Mononuclear cell (primary cell): Measurements from ENCODE around the gene GAGE12F. TPM values are rescaled to one million over a fixed set of nuclear protein-coding genes. Genes with fewer than 3 reads are reported as not detected.
"Not testable (repeated sequence)": the region's sequence is repeated elsewhere in the genome, so short reads cannot be mapped to it uniquely, and the experiment has no call there.

Source experiments
- H3K27me3 ChIP-seq: 2 replicates; pipeline ENCODE4 v1.6.0; 2011; ENCODE audit warnings: low read length, control low read depth; ENCODE audit not compliant: insufficient read depth
- H3K4me1 ChIP-seq: 2 replicates; pipeline ENCODE4 v1.5.1; 2011; ENCODE audit warnings: mild to moderate bottlenecking, low read length, control low read depth; ENCODE audit not compliant: insufficient read depth
- H3K4me3 ChIP-seq: 2 replicates; pipeline ENCODE4 v1.5.1; 2011; ENCODE audit warnings: mild to moderate bottlenecking, low read length, moderate library complexity
- H3K9me3 ChIP-seq: 2 replicates; pipeline ENCODE4 v1.5.1; 2011; ENCODE audit warnings: low read depth, mild to moderate bottlenecking, control low read depth, low read length
- total RNA-seq: library from RNA; depleted of rRNA; stranded (reverse); fragments of >200 nt; gene quantifications from one replicate; pipeline ENCODE4 v1.2.3, GENCODE V29; 2012

The GAGE12F gene, protein sequence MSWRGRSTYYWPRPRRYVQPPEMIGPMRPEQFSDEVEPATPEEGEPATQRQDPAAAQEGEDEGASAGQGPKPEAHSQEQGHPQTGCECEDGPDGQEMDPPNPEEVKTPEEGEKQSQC
- not detected for total RNA-seq

GRCh38 chrX:49560542-49560941 is at the start of gene GAGE12F:
GAGE12F (plus strand) TSS chrX:49560842; CDS start chrX:49561997, 1,155 bp downstream.
- not testable (repeated sequence) for H3K4me1 ChIP-seq, H3K4me3 ChIP-seq, H3K9me3 ChIP-seq, H3K27me3 ChIP-seq

DNA sequence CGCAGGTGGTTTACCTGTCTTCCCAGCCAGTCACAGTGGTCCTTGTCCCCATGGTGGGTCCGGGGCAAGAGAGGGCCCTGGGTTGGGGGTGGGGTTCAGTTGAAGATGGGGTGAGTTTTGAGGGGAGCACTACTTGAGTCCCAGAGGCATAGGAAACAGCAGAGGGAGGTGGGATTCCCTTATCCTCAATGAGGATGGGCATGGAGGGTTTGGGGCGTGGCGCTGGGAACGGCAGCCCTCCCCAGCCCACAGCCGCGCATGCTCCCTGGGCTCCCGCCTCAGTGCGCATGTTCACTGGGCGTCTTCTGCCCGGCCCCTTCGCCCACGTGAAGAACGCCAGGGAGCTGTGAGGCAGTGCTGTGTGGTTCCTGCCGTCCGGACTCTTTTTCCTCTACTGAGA is 28.8 kb upstream of the GAGE12F start, which contains the start of gene GAGE12C:
GAGE12C (plus strand) TSS at position 301 of the 400 bp plus-strand sequence. CDS start 1,155 bp downstream, outside the sequence.
- not testable (repeated sequence) for H3K9me3 ChIP-seq, H3K4me1 ChIP-seq, H3K27me3 ChIP-seq, H3K4me3 ChIP-seq

DNA sequence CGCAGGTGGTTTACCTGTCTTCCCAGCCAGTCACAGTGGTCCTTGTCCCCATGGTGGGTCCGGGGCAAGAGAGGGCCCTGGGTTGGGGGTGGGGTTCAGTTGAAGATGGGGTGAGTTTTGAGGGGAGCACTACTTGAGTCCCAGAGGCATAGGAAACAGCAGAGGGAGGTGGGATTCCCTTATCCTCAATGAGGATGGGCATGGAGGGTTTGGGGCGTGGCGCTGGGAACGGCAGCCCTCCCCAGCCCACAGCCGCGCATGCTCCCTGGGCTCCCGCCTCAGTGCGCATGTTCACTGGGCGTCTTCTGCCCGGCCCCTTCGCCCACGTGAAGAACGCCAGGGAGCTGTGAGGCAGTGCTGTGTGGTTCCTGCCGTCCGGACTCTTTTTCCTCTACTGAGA is 19.2 kb upstream of the GAGE12F start, which contains the start of gene GAGE12D:
GAGE12D (plus strand) TSS at position 301 of the 400 bp plus-strand sequence. CDS start 1,155 bp downstream, outside the sequence.
- H3K27me3 ChIP-seq, H3K9me3 ChIP-seq, H3K4me3 ChIP-seq, H3K4me1 ChIP-seq: not testable (repeated sequence)

DNA sequence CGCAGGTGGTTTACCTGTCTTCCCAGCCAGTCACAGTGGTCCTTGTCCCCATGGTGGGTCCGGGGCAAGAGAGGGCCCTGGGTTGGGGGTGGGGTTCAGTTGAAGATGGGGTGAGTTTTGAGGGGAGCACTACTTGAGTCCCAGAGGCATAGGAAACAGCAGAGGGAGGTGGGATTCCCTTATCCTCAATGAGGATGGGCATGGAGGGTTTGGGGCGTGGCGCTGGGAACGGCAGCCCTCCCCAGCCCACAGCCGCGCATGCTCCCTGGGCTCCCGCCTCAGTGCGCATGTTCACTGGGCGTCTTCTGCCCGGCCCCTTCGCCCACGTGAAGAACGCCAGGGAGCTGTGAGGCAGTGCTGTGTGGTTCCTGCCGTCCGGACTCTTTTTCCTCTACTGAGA is 9.7 kb upstream of the GAGE12F start, which contains the start of gene GAGE12E:
GAGE12E (plus strand) TSS at position 301 of the 400 bp plus-strand sequence. CDS start 1,155 bp downstream, outside the sequence.
- not testable (repeated sequence) for H3K27me3 ChIP-seq, H3K4me3 ChIP-seq, H3K4me1 ChIP-seq, H3K9me3 ChIP-seq

DNA sequence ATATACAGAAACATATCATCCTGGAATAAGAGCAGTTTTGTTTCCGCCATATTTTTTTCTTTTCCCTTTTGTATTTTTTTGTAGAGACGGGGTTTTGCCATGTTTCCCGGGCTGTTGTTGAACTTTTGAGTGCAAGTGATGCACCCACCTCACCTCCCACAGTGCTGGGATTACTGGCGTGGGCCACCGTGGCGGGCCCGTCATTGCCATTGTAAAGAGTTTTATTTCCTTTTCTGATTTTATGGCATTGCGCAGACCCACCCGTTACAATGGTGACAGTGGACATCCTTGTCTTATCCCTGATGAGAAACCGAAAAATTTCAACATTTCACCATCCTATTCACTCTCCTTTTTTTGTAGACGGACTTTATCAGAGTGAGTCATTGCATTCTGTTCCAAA is 8.1 kb downstream of the GAGE12F start:
- H3K27me3 ChIP-seq, H3K4me3 ChIP-seq, H3K4me1 ChIP-seq, H3K9me3 ChIP-seq: not testable (repeated sequence)

DNA sequence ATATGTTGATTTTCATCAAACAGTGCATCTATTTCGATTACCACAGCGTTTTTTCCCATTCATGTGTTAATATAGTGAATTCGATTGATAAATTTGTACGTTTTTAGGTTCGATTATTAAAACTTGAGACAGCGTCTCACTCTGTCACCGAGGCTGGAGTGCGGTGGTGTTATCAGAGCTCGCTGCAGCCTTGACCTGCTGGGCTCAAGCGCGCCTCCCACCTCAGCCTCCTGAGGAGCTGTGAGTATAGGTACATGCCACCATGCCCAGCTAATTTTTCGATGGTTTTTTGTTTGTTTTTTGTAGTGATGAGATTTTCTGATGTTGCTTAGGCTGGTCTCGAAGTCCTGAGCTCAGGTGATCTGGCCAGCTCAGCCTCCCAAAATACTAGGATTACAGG is 8.5 kb downstream of the GAGE12F start:
- not testable (repeated sequence) for H3K9me3 ChIP-seq, H3K4me1 ChIP-seq, H3K27me3 ChIP-seq, H3K4me3 ChIP-seq

DNA sequence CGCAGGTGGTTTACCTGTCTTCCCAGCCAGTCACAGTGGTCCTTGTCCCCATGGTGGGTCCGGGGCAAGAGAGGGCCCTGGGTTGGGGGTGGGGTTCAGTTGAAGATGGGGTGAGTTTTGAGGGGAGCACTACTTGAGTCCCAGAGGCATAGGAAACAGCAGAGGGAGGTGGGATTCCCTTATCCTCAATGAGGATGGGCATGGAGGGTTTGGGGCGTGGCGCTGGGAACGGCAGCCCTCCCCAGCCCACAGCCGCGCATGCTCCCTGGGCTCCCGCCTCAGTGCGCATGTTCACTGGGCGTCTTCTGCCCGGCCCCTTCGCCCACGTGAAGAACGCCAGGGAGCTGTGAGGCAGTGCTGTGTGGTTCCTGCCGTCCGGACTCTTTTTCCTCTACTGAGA is 9.5 kb downstream of the GAGE12F start, which contains the start of gene GAGE12G:
GAGE12G (plus strand) TSS at position 301 of the 400 bp plus-strand sequence. CDS start 1,155 bp downstream, outside the sequence.
- not testable (repeated sequence) for H3K9me3 ChIP-seq, H3K4me1 ChIP-seq, H3K4me3 ChIP-seq, H3K27me3 ChIP-seq

GRCh38 chrX:49579649-49580048 is 19.0 kb downstream of the GAGE12F start, which contains the start of gene GAGE12H:
GAGE12H (plus strand) TSS chrX:49579949; CDS start chrX:49581104, 1,155 bp downstream.
- not testable (repeated sequence) for H3K4me3 ChIP-seq, H3K9me3 ChIP-seq, H3K4me1 ChIP-seq, H3K27me3 ChIP-seq

DNA sequence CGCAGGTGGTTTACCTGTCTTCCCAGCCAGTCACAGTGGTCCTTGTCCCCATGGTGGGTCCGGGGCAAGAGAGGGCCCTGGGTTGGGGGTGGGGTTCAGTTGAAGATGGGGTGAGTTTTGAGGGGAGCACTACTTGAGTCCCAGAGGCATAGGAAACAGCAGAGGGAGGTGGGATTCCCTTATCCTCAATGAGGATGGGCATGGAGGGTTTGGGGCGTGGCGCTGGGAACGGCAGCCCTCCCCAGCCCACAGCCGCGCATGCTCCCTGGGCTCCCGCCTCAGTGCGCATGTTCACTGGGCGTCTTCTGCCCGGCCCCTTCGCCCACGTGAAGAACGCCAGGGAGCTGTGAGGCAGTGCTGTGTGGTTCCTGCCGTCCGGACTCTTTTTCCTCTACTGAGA is 28.6 kb downstream of the GAGE12F start, which contains the start of gene GAGE2A:
GAGE2A (plus strand) TSS at position 301 of the 400 bp plus-strand sequence. CDS start 1,155 bp downstream, outside the sequence.
- not testable (repeated sequence) for H3K4me1 ChIP-seq, H3K4me3 ChIP-seq, H3K9me3 ChIP-seq, H3K27me3 ChIP-seq

GRCh38 chrX:49589769-49590478 is 29.3 kb downstream of the GAGE12F start:
- not testable (repeated sequence) for H3K4me1 ChIP-seq, H3K27me3 ChIP-seq, H3K4me3 ChIP-seq, H3K9me3 ChIP-seq

- not testable (repeated sequence) for H3K27me3 ChIP-seq, H3K4me3 ChIP-seq, H3K9me3 ChIP-seq, H3K4me1 ChIP-seq
Observed at GRCh38 chrX:49590488-49590887, 29.8 kb downstream of the GAGE12F start.

DNA sequence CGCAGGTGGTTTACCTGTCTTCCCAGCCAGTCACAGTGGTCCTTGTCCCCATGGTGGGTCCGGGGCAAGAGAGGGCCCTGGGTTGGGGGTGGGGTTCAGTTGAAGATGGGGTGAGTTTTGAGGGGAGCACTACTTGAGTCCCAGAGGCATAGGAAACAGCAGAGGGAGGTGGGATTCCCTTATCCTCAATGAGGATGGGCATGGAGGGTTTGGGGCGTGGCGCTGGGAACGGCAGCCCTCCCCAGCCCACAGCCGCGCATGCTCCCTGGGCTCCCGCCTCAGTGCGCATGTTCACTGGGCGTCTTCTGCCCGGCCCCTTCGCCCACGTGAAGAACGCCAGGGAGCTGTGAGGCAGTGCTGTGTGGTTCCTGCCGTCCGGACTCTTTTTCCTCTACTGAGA is 38.1 kb downstream of the GAGE12F start, which contains the start of gene GAGE1:
GAGE1 (plus strand) TSS at position 301 of the 400 bp plus-strand sequence. CDS start 1,155 bp downstream, outside the sequence.
- H3K27me3 ChIP-seq, H3K4me1 ChIP-seq, H3K9me3 ChIP-seq, H3K4me3 ChIP-seq: not testable (repeated sequence)

GRCh38 chrX:49610718-49611310 is 50.2 kb downstream of the GAGE12F start:
- H3K4me1 ChIP-seq = no peaks in the 10 kb centered on the region
- H3K9me3 ChIP-seq = no peaks in the 10 kb centered on the region
- H3K4me3 ChIP-seq = no peak overlapping the region
- no peaks in the 10 kb centered on the region for H3K27me3 ChIP-seq
